ENCODE data around the gene DHRS7C.

The DHRS7C gene

GRCh38 chr17:9769036-9769695, 22.2 kb downstream of the DHRS7C start:
- Histone ChIP-seq H3K36me3 (no peaks in the 10 kb centered on the region), H3K9me3 (no peaks in the 10 kb centered on the region), H3K4me2 (no peak overlapping the region), H3K27ac (no peak overlapping the region), H3K9ac (no peak overlapping the region), H3K4me1 (peaks cover 25% of the 10 kb centered on the region), H3K4me3 (no peak overlapping the region), H3K27me3 (no peaks in the 10 kb centered on the region), H4K20me1 (no peaks in the 10 kb centered on the region)
- no peak for TF ChIP-seq Cebpa-rat (IDR thresholded peaks at IDR 0.05)

GRCh38 chr17:9768381-9768934, 22.9 kb downstream of the DHRS7C start:
- Histone ChIP-seq H3K9ac (no peak overlapping the region), H3K4me1 (peaks cover 25% of the 10 kb centered on the region)

DNA sequence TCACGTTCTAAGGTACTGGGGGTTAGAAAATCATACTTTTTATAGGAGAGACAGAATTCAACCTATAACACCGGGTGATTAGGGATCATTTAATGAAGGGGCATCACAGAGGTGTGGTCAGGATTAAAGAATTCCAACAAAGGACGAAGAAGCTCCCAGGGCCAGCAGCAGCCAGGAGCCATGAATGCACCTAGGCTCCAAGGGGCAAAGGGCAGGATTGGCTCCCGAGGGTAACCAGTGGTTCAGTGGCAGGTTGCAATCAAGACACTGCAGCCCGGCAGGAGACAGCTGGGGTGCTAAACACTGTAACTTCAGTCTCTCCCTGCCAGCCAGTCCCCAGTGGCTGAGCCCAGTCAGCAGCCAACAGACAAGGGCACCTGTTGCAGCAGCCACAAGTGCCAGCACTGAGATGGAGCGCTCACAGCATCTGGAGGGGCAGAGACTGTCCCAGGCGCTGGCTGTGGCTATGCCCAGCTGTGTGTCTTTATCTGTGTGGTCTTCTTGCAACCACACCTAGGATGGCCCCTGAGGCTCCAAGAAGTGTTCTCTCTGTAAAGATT, 23.9 kb downstream of the DHRS7C start:
- peaks cover 25% of the 10 kb centered on the region for H3K4me1 ChIP-seq
- H3K27ac ChIP-seq: 0 out of 2 replicates have a peak overlapping the region, but pooled peaks have one; percentile 22
- no peak overlapping the region for H3K9ac ChIP-seq
- no peaks in the 10 kb centered on the region for H3K36me3 ChIP-seq
- H4K20me1 ChIP-seq: no peaks in the 10 kb centered on the region
- TF ChIP-seq Cebpa-rat (IDR thresholded peaks at IDR 0.05): no peak
- H3K27me3 ChIP-seq: no peaks in the 10 kb centered on the region
- peak overlapping the region; percentile 35 for H3K4me2 ChIP-seq
- H3K9me3 ChIP-seq: no peaks in the 10 kb centered on the region
- no peak overlapping the region for H3K4me3 ChIP-seq

More at GRCh38 chr17:9768381-9768934, 22.9 kb downstream of the DHRS7C start:
- Histone ChIP-seq H3K9me3 (no peaks in the 10 kb centered on the region), H3K27ac (no peak overlapping the region), H3K4me2 (no peak overlapping the region), H3K36me3 (no peaks in the 10 kb centered on the region), H3K4me3 (no peak overlapping the region), H3K27me3 (no peaks in the 10 kb centered on the region), H4K20me1 (no peaks in the 10 kb centered on the region)
- TF ChIP-seq Cebpa-rat (IDR thresholded peaks at IDR 0.05): no peak

DNA sequence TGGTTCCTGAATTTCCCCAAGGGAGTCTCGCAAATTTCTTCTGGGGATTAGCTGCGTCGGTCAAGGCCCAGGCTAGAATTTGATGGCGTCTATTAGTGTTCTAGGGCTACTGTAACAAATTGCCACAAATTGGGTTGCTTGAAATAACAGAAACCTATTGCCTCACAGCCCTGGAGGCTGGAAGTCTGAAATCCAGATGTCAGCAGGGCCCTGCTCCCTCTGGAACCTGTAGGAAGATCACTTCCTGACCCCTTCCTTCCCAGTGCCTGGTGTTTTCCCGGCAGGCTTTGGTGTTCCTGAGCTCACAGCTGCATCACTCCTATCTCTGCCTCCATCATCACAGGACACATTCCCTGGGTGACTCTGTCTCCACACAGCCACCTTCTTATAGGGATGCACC, 24.4 kb downstream of the DHRS7C start:
- no peak for TF ChIP-seq Cebpa-rat (IDR thresholded peaks at IDR 0.05)
- H4K20me1 ChIP-seq: no peaks in the 10 kb centered on the region
- no peaks in the 10 kb centered on the region for H3K9me3 ChIP-seq
- H3K4me1 ChIP-seq: peaks cover 28% of the 10 kb centered on the region
- peak overlapping the region; percentile 35 for H3K4me2 ChIP-seq
- H3K27me3 ChIP-seq: no peaks in the 10 kb centered on the region
- no peak overlapping the region for H3K9ac ChIP-seq
- H3K4me3 ChIP-seq: no peak overlapping the region
- H3K36me3 ChIP-seq: no peaks in the 10 kb centered on the region
- H3K27ac ChIP-seq: no peak overlapping the region

DNA sequence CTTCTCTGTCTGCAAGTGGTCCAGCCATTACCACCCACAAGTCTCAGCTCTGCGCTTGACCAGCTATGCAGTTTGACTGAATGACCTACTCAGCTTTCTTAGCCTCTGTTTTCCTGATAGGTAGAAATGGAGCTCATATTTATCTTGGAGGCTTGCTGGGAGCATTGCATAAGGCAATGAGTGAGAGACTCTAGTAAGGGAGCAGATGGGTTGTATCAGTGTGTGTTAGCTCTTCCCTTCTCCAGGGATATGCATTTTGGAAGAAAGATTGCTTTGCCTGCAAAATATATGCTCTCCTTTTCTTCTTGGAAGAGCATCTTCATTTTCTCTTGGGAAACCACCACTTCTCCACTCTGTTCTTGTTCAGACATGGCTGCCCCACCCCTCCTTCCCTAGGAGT, 26.1 kb downstream of the DHRS7C start:
- no peak overlapping the region for H3K27ac ChIP-seq
- no peaks in the 10 kb centered on the region for H3K9me3 ChIP-seq
- H4K20me1 ChIP-seq: no peaks in the 10 kb centered on the region
- H3K36me3 ChIP-seq: no peaks in the 10 kb centered on the region
- H3K4me3 ChIP-seq: no peak overlapping the region
- H3K27me3 ChIP-seq: no peaks in the 10 kb centered on the region
- no peak for TF ChIP-seq Cebpa-rat (IDR thresholded peaks at IDR 0.05)
- H3K4me2 ChIP-seq: no peak overlapping the region
- H3K4me1 ChIP-seq: peaks cover 30% of the 10 kb centered on the region
- no peak overlapping the region for H3K9ac ChIP-seq

- H3K4me3 ChIP-seq: no peak overlapping the region
- no peaks in the 10 kb centered on the region for H3K27me3 ChIP-seq
- no peaks in the 10 kb centered on the region for H4K20me1 ChIP-seq
- H3K4me1 ChIP-seq: peaks cover 30% of the 10 kb centered on the region
- no peak overlapping the region for H3K27ac ChIP-seq
- no peak overlapping the region for H3K4me2 ChIP-seq
- no peak for TF ChIP-seq Cebpa-rat (IDR thresholded peaks at IDR 0.05)
- no peaks in the 10 kb centered on the region for H3K36me3 ChIP-seq
- no peaks in the 10 kb centered on the region for H3K9me3 ChIP-seq
- no peak overlapping the region for H3K9ac ChIP-seq
These were observed 27.7 kb downstream of the DHRS7C start for GRCh38 chr17:9763643-9764042.

GRCh38 chr17:9760266-9760665, 31.1 kb downstream of the DHRS7C start:
- no peak overlapping the region for H3K4me2 ChIP-seq
- H3K27me3 ChIP-seq: no peaks in the 10 kb centered on the region
- no peak overlapping the region for H3K9ac ChIP-seq
- H3K27ac ChIP-seq: no peak overlapping the region
- no peak for TF ChIP-seq Cebpa-rat (IDR thresholded peaks at IDR 0.05)
- no peaks in the 10 kb centered on the region for H3K36me3 ChIP-seq
- H3K9me3 ChIP-seq: no peaks in the 10 kb centered on the region
- no peaks in the 10 kb centered on the region for H4K20me1 ChIP-seq
- peaks cover 5% of the 10 kb centered on the region; the same call in 1 of the 2 replicates for H3K4me1 ChIP-seq
- H3K4me3 ChIP-seq: no peak overlapping the region

GRCh38 chr17:9755083-9755482, 36.3 kb downstream of the DHRS7C start:
- Histone ChIP-seq H3K9me3 (no peaks in the 10 kb centered on the region), H4K20me1 (no peaks in the 10 kb centered on the region), H3K4me1 (no peaks in the 10 kb centered on the region), H3K27me3 (no peaks in the 10 kb centered on the region), H3K4me2 (no peak overlapping the region), H3K4me3 (no peak overlapping the region), H3K36me3 (no peaks in the 10 kb centered on the region), H3K27ac (no peak overlapping the region), H3K9ac (no peak overlapping the region)
- TF ChIP-seq Cebpa-rat (IDR thresholded peaks at IDR 0.05): no peak

DNA sequence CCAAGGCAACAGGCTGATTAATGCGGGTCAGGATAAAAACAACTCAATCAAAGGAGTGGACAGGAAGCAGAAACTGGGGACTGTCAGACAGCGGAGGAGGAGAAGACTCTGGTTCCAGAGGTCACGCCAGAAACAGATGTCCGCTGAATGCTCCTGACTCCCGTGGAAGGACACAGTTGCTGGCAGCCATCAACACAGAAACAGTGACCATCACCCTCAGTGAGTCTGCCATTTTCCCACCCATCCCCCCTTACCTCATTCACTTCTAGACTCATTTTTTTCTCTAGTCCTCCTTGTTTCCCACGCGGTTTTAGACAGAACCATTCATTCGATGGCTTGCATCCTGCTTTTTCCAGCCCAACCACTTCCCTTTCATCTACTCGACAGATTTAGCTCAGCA, 40.9 kb downstream of the DHRS7C start:
- no peak for TF ChIP-seq Cebpa-rat (IDR thresholded peaks at IDR 0.05)
- Histone ChIP-seq H3K27me3 (no peaks in the 10 kb centered on the region), H3K4me2 (no peak overlapping the region), H3K9ac (no peak overlapping the region), H3K27ac (no peak overlapping the region), H3K4me1 (no peaks in the 10 kb centered on the region), H3K9me3 (no peaks in the 10 kb centered on the region), H3K36me3 (no peaks in the 10 kb centered on the region), H3K4me3 (no peak overlapping the region), H4K20me1 (no peaks in the 10 kb centered on the region)

DNA sequence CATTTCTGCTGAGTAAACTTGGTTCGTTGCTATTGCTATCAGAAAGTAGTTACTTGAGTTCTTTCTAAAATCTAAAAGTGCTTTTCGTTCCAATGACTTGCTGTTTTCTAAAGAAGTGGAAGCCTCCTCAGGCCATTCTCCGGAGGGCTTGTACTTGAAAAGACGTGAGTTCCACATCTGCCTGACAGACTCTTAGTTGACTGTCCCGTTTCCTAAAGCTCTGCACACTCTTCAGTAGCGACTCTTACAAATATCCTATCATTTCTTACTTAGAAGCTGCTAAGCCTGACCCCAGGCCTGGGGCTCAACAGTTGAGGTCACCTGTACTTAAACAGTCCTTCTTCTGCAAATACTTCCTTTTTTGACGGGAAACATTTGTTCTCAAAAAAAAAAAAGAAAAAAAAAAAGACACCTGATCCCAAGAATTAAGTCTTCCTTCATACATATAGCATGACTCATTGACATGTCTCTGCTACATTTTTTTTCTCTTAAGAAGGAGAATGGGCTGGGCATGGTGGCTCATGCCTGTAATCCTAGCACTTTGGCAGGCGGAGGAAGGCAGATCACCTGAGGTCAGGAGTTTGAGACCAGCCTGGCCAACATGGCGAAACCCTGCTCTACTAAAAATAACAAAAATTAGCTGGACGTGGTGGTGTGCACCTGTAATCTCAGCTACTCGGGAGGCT, 61.5 kb downstream of the DHRS7C start:
- no peak for TF ChIP-seq Cebpa-rat (IDR thresholded peaks at IDR 0.05)
- Histone ChIP-seq H3K4me1 (peaks cover 17% of the 10 kb centered on the region), H3K9ac (no peak overlapping the region)

More for the DNA sequence above, 61.5 kb downstream of the DHRS7C start:
- Histone ChIP-seq H4K20me1 (no peaks in the 10 kb centered on the region), H3K4me3 (no peak overlapping the region), H3K4me2 (no peak overlapping the region), H3K9me3 (peaks cover 14% of the 10 kb centered on the region; the same call in 1 of the 2 replicates), H3K27me3 (no peaks in the 10 kb centered on the region), H3K27ac (no peak overlapping the region), H3K36me3 (peaks cover 9% of the 10 kb centered on the region)
